SK-N-MC (cell line): Measurements from ENCODE around the gene CTSO.
"Not testable (repeated sequence)": the region's sequence is repeated elsewhere in the genome, so short reads cannot be mapped to it uniquely, and the experiment has no call there.

Experiments used
- DNase-seq: peaks from one replicate; pipeline ENCODE4 v3.0.0-alpha.2; 2011; ENCODE audit warnings: low read depth, low spot score
- H3K27ac ChIP-seq: fragments of 200-600 bp; sonication (generic); 2 replicates; pipeline ENCODE4 v1.5.1; 2016; ENCODE audit warnings: mixed run types
- H3K36me3 ChIP-seq: fragments of 200-600 bp; sonication (generic); 2 replicates; pipeline ENCODE4 v1.6.1; 2017; ENCODE audit warnings: antibody characterized with exemption, low read length, mixed read lengths; ENCODE audit not compliant: insufficient read depth
- H3K4me3 ChIP-seq: fragments of 200-600 bp; sonication (generic); 2 replicates; pipeline ENCODE4 v1.5.1; 2016
- H3K9ac ChIP-seq: fragments of 200-600 bp; sonication (generic); 2 replicates; pipeline ENCODE4 v1.8.0; 2017; ENCODE audit warnings: mixed run types, mixed read lengths; ENCODE audit not compliant: insufficient read length
- H3K9me3 ChIP-seq: fragments of 200-600 bp; sonication (generic); 2 replicates; pipeline ENCODE4 v1.6.1; 2017; ENCODE audit warnings: low read depth, mild to moderate bottlenecking, antibody characterized with exemption, low read length, moderate library complexity, mixed read lengths
- EZH2 ChIP-seq: fragments of 200-600 bp; sonication (generic); IDR thresholded peaks from one replicate; pipeline ENCODE4 v1.6.1; 2017; ENCODE audit warnings: antibody characterized with exemption
- FOXP2 ChIP-seq: optimal IDR thresholded peaks from 2 replicates; pipeline ENCODE3; 2011; ENCODE audit warnings: mild to moderate bottlenecking, moderate library complexity; ENCODE audit not compliant: insufficient read depth; ENCODE audit errors: extremely low read length, control extremely low read depth
- POLR2AphosphoS5 ChIP-seq: IDR thresholded peaks from 2 replicates; pipeline ENCODE4 v1.6.1; 2012; ENCODE audit warnings: mild to moderate bottlenecking, low read depth, low read length, borderline replicate concordance

Gene CTSO

DNA sequence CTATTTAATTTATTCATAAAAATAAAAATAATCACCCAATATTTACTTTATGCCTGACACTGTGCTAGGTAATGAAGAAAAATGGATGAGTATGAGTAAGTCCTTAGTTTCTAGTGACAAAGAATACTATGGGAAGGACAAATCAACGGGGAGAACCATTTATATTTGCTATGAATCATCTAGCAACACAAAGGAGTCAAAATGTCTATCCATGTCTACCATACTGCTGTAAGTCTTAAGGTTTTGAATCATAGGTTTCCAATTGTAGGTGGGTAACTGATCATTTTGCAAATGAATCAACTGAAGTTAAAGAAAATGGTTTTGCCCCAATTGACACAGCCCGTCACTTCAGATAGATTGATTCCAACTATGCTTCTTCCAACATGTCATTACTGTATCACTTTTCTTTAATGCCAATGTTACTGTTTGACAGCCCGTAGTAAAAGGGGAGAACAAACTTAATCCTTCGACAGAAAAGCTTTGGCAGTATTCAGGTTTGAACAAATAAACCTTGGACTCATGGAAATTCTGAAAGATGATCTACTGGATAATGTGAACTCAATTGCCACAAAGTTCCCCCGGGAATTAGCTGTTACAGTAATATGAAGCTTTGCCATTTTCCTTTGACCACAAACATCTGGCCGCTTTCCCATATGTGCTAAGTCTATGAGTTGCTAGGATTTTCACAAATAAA, 47.0 kb downstream of the CTSO start:
- Histone ChIP-seq H3K4me3 (peak overlapping the region; percentile 53), H3K9ac (no peak overlapping the region), H3K36me3 (no peaks in the 10 kb centered on the region), H3K27ac (peak overlapping the region; percentile 60; the same call in 1 of the 2 replicates), H3K9me3 (no peaks in the 10 kb centered on the region)
- DNase-seq, result peak; percentile 94
- TF ChIP-seq FOXP2, result peak; percentile 31
- no peak; the same call in 1 of the 2 replicates for TF ChIP-seq POLR2AphosphoS5
- no peak for TF ChIP-seq EZH2

DNA sequence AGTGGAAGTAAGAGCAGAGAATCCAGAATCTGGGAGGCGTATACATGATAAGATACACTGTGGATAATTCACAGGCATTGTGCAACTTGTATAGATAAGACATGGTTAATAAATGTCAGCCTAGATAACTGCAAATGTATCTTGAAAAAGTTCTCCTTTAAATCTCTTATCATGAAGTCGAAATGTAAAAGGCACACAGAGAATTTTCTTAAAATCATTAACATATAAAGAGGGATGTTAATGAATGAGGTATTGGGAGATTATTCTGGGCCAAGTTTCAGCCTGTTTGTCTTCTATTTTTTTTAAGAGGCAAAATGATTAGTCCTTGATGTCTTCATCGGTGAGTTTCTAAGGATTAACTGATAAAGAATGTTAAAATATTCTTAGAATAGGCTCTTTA, 49.3 kb downstream of the CTSO start:
- H3K4me3 ChIP-seq, result no peak overlapping the region
- no peaks in the 10 kb centered on the region for H3K9me3 ChIP-seq
- H3K36me3 ChIP-seq, result no peaks in the 10 kb centered on the region
- H3K9ac ChIP-seq, result no peak overlapping the region
- DNase-seq, result no peak
- TF ChIP-seq FOXP2 (no peak), POLR2AphosphoS5 (no peak), EZH2 (no peak)
- H3K27ac ChIP-seq, result no peak overlapping the region

DNA sequence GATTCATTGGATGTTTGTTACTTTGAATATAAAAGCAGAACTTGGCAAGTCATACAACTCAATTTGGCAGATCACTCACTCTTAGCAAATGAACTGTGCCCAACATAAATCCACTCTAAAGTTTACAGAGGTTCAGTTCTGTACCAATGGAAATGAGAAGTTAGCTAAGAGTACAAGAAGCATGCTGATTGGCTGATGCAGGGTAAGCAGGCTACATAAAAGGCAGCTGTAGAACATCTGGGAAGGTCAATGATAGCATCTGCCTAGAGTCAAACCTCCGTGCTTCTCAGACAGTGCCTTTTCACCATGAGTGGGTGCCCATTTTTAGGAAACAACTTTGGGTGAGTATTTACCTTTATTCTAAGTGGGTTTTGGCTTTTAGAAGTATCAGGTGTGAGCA, 50.2 kb downstream of the CTSO start, which contains the start of gene TDO2:
TSS of gene TDO2 (plus strand) at position 244 of the 400 bp plus-strand sequence. CDS start at position 307, 63 bp downstream.
- Histone ChIP-seq H3K27ac (no peak within 1 kb of the TSS), H3K9me3 (no peaks in the 10 kb centered on the region)
- TF ChIP-seq EZH2 (no peak), POLR2AphosphoS5 (no peak), FOXP2 (no peak)

DNA sequence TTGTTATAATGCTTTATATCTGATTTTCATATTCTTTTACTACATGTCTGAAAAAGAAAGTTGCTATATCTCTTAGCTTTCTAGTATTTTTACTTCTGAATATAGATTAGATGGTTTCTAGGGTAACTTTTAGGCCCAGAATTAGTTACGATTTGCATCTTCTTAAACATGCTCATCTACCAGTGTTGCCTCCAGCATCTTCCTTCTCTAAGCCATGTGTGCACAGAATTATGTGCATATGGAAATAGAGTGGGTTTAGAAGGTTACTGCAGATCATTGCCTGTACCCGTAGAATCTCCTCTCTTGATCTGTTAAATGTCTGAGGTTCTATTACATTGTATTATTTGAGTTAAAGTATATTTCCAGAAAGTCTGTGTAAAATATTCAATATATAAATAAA, 52.7 kb downstream of the CTSO start:
- TF ChIP-seq FOXP2 (no peak), POLR2AphosphoS5 (no peak)
- H3K36me3 ChIP-seq, result no peaks in the 10 kb centered on the region
- DNase-seq, result peak; percentile 34
- H3K4me3 ChIP-seq, result peak overlapping the region; percentile 63
- H3K27ac ChIP-seq, result peak overlapping the region; percentile 82
- H3K9me3 ChIP-seq, result no peaks in the 10 kb centered on the region
- H3K9ac ChIP-seq, result no peak overlapping the region

More for the DNA sequence above, 50.2 kb downstream of the CTSO start, which contains the start of gene TDO2:
- no peak for DNase-seq
- Histone ChIP-seq H3K4me3 (no peak within 1 kb of the TSS), H3K36me3 (no peaks in the 10 kb centered on the region), H3K9ac (no peak within 1 kb of the TSS)

DNA sequence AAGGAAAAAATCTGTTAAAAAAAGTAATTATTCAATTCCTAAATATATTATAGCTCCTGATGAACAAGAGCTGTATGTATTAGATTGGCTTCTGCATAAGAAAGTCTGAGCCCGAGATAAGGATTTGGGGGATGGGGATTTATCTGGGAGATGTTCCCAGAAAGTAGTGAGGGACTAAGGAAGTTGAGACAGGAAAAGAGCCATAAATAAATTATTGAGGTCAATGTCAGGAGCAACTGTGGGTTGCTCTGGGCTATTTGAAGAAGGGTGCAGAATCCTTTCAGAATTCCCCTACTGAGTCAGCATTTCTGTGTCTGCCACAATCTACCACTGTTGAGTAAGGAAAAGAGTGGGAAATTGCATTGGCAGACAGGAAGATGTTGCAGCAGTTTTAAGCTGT, 53.3 kb downstream of the CTSO start:
- TF ChIP-seq POLR2AphosphoS5 (peak; percentile 42; the same call in 1 of the 2 replicates), EZH2 (no peak), FOXP2 (no peak)
- no peak overlapping the region for H3K9ac ChIP-seq
- no peaks in the 10 kb centered on the region for H3K9me3 ChIP-seq
- H3K27ac ChIP-seq, result peak overlapping the region; percentile 82
- DNase-seq, result peak; percentile 86
- H3K36me3 ChIP-seq, result no peaks in the 10 kb centered on the region
- H3K4me3 ChIP-seq, result peak overlapping the region; percentile 63

DNA sequence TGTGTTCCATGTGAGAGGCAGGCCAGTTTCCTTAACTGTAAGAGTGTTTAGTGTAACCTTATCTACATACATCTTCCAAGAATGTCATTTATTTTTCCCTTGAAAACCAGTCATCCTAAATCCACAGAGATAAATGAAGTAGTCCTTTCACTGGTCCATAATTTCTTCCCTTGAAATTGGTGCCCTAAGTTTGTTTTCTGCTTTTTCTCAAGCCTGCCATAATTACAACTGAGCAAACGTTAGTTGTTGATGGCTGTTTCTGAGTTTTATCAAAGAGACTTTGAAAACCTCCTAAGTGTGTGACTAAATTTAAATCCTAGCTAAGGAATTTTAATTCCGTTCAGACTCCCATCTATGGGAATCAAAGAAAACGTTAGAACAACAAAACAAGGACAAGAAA, 53.8 kb downstream of the CTSO start:
- Histone ChIP-seq H3K27ac (peak overlapping the region; percentile 82), H3K4me3 (peak overlapping the region; percentile 63), H3K36me3 (no peaks in the 10 kb centered on the region), H3K9me3 (no peaks in the 10 kb centered on the region), H3K9ac (no peak overlapping the region)
- TF ChIP-seq FOXP2 (no peak), EZH2 (no peak), POLR2AphosphoS5 (no peak)
- peak; percentile 20 for DNase-seq

DNA sequence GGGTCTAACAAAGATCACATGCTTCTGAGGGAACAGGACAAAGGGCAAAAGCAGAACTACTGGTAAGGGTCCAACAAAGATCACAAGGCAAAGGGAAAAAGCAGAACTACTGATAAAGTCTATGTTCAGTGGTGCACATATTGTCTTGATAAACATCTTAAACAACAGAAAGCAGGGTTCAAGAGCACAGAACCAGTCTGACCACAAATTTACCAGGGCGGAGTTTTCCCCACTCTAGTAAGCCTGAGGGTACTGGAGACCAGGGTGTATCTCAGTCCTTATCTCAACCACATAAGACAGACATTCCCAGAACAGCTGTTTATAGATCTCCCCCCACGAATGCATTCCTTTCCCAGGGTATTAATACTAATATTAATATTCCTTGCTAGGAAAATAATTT, 55.3 kb downstream of the CTSO start:
- not testable (repeated sequence) for H3K36me3 ChIP-seq, H3K4me3 ChIP-seq, H3K27ac ChIP-seq, H3K9ac ChIP-seq, DNase-seq, H3K9me3 ChIP-seq

DNA sequence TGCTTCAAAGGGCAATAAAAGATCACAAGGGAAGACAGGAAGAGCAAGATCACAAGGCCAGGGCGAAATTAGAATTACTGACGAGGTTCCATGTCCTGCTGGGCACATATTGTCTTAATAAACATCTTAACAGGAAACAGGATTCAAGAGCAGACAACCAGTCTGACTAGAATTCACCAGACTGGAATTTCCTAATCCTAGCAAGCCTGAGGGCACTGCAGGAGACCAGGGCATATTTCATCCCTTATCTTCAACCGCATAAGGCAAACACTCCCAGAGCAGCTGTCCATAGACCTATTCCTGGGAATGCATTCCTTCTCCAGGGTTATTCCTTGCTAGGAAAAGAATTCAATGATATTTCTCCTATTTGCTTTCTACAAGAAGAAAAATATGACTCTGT, 62.6 kb downstream of the CTSO start:
- TF ChIP-seq EZH2 (no peak), FOXP2 (no peak), POLR2AphosphoS5 (no peak)
- 0 out of 2 replicates have a peak overlapping the region, but pooled peaks have one; percentile 23 for H3K27ac ChIP-seq
- H3K36me3 ChIP-seq, result no peaks in the 10 kb centered on the region
- H3K4me3 ChIP-seq, result no peak overlapping the region
- peak; percentile 44 for DNase-seq
- H3K9ac ChIP-seq, result no peak overlapping the region
- no peaks in the 10 kb centered on the region for H3K9me3 ChIP-seq

DNA sequence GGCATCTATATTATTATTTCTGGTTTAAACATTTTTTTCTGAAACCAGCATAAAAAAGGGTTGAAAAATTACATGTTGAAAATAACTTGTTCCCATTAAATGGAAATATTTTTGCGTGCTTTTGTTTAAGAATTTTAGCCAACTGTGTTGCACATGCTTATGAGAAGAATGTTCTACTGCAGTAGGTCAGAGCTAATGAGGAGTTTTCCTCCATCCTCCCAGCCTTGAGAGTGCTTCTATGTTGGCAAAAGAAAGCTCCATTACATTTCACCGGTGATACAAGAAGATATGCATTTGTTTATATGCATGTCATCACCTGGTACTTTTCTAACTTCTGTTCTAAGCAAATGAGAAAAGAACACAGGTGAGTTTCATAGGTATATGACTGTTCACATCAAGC, 63.7 kb downstream of the CTSO start:
- no peaks in the 10 kb centered on the region for H3K36me3 ChIP-seq
- no peak overlapping the region for H3K27ac ChIP-seq
- H3K4me3 ChIP-seq, result no peak overlapping the region
- DNase-seq, result no peak
- no peak overlapping the region for H3K9ac ChIP-seq
- TF ChIP-seq POLR2AphosphoS5 (no peak), FOXP2 (no peak), EZH2 (no peak)
- no peaks in the 10 kb centered on the region for H3K9me3 ChIP-seq
